GM18502 (cell line): ENCODE measurements around the gene NFE2L2.
"Not testable (repeated sequence)": the region's sequence is repeated elsewhere in the genome, so short reads cannot be mapped to it uniquely, and the experiment has no call there.

Experiments
- ATAC-seq: cut with Tn5 transposase; IDR thresholded peaks from one replicate; pipeline ENCODE4 v1.9.1; 2021; ENCODE audit warnings: mild to moderate bottlenecking; ENCODE audit not compliant: unreplicated experiment, poor library complexity

The NFE2L2 gene

GRCh38 chr2:177281400-177282180 lies 17.1 kb upstream of the NFE2L2 start:
- peak; percentile 75 for ATAC-seq

GRCh38 chr2:177279847-177280246 lies 15.3 kb upstream of the NFE2L2 start:
- ATAC-seq: no peak

- no peak for ATAC-seq
Measured at GRCh38 chr2:177275743-177276055, 11.2 kb upstream of the NFE2L2 start.

GRCh38 chr2:177275040-177275742 lies 10.7 kb upstream of the NFE2L2 start:
- ATAC-seq: no peak

GRCh38 chr2:177273408-177273807 lies 8.9 kb upstream of the NFE2L2 start:
- no peak for ATAC-seq

GRCh38 chr2:177272765-177273164 lies 8.2 kb upstream of the NFE2L2 start:
- ATAC-seq: no peak

GRCh38 chr2:177271981-177272666 lies 7.6 kb upstream of the NFE2L2 start:
- ATAC-seq: no peak

- ATAC-seq: no peak
Measured at GRCh38 chr2:177270531-177270930, 6.0 kb upstream of the NFE2L2 start.

- ATAC-seq: no peak
Measured at GRCh38 chr2:177268901-177269300, 4.4 kb upstream of the NFE2L2 start.

GRCh38 chr2:177268187-177268871 lies 3.8 kb upstream of the NFE2L2 start:
- ATAC-seq: no peak

- ATAC-seq: not testable (repeated sequence)
Measured at GRCh38 chr2:177266955-177267354, 2.4 kb upstream of the NFE2L2 start.

- no peak for ATAC-seq
Measured at GRCh38 chr2:177265824-177266817, 1.6 kb upstream of the NFE2L2 start.

- ATAC-seq: peak; percentile 28
Measured at GRCh38 chr2:177264209-177264692, 276 bp downstream of the NFE2L2 start.

- ATAC-seq: peak; percentile 53
Measured at GRCh38 chr2:177263451-177264208, 897 bp downstream of the NFE2L2 start.

- no peak for ATAC-seq
Measured at GRCh38 chr2:177262958-177263450, 1.5 kb downstream of the NFE2L2 start.

GRCh38 chr2:177262092-177262491 lies 2.4 kb downstream of the NFE2L2 start:
- ATAC-seq: no peak

- ATAC-seq: no peak
Measured at GRCh38 chr2:177261116-177262060, 3.1 kb downstream of the NFE2L2 start.
